ENCODE results near the gene RAB5A.
"Not testable (repeated sequence)": the region's sequence is repeated elsewhere in the genome, so short reads cannot be mapped to it uniquely, and the experiment has no call there.

The RAB5A gene

DNA sequence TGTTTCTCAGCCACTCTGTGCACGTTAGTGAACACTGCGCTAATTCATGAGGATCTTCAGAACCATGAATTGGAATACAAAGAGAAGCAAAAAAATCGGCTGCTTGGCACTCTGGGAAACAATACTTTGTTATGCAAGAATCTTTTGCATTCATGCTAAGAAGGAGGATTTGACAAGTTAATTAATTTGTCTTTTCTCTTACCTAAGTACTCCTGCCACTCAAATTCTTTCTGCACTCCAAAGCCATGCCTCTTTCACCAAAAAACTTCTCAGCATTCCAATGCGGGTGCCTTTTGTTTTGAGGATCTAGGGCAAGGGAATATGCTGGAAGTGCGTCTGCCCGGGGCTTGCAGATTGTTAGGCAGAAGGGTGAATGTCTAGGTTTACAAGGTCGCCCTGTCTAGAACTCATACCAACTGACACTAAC lies 82.0 kb downstream of the RAB5A start:
- no peak for ATAC-seq

DNA sequence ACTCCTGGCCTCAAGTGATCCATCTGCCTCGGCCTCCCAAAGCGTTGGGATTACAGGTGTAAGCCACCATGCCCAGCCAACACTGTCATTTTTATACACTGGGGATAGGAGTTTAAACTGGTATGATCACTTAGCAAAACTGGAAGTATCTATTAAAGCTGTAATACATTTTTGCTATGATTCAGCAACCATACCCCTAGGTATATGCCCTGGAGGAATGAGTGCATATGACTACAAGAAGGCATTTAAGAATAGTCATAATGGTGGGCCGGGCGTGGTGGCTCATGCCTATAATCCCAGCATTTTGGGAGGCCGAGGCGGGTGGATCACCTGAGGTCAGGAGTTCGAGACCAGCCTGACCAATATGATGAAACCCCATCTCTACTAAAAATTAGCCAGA lies 85.0 kb downstream of the RAB5A start:
- not testable (repeated sequence) for ATAC-seq

Measured in activated CD4-positive, CD25-positive, alpha-beta regulatory T cell treated with anti-CD3 and anti-CD28 coated beads, Interleukin-2, amount 50 U/mL, for 24 hours (primary cell).